ENCODE data around the gene NSRP1. TPM values are rescaled to one million over a fixed set of nuclear protein-coding genes. Genes with fewer than 3 reads are reported as not detected.

NSRP1 gene
- total and polyA plus RNA-seq, 10 of the 15 experiments (the other 5 are each of a cell fraction or from before 2014, with no cell fraction given) = 12.5 to 69.7 (median 37.8) TPM

DNA sequence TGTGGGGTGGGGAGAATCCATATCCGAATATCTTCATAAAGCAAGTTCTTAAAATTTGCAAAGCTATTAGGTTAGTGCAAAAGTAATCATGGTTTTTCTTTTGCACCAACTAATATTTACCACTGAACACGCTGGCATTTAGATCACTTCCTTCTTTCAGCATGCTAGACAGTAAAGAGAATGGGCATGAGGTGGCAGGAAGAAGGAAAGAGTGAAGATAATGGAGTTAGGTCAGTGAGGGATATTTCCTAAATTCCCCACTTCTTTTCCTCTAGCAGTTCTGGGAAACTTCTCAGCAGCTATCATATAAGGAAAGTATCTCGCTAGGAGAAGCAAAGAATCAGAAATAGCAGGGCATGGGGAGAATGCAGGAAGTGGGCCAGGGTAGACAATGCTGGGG is 79.9 kb downstream of the NSRP1 start (continued):
- TF ChIP-seq, protein P1, sequence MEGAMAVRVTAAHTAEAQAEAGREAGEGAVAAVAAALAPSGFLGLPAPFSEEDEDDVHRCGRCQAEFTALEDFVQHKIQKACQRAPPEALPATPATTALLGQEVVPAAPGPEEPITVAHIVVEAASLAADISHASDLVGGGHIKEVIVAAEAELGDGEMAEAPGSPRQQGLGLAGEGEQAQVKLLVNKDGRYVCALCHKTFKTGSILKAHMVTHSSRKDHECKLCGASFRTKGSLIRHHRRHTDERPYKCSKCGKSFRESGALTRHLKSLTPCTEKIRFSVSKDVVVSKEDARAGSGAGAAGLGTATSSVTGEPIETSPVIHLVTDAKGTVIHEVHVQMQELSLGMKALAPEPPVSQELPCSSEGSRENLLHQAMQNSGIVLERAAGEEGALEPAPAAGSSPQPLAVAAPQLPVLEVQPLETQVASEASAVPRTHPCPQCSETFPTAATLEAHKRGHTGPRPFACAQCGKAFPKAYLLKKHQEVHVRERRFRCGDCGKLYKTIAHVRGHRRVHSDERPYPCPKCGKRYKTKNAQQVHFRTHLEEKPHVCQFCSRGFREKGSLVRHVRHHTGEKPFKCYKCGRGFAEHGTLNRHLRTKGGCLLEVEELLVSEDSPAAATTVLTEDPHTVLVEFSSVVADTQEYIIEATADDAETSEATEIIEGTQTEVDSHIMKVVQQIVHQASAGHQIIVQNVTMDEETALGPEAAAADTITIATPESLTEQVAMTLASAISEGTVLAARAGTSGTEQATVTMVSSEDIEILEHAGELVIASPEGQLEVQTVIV (IDR thresholded peaks at IDR 0.05; ENCODE audit: borderline replicate concordance, partially characterized antibody) = no peak
- no peak for TF ChIP-seq SREBF2 (IDR thresholded peaks at IDR 0.05; ENCODE audit: low read length)
- no peak for TF ChIP-seq IKZF2 (IDR thresholded peaks at IDR 0.05)

GRCh38 chr17:30197416-30197815 is 80.8 kb downstream of the NSRP1 start:
- Histone ChIP-seq H4K20me1 (ENCODE audit: control insufficient read depth, insufficient read depth) (no peaks in the 10 kb centered on the region), H3K4me1 (ENCODE audit: control insufficient read depth, insufficient read depth, low read length) (no peaks in the 10 kb centered on the region), H3K79me2 (ENCODE audit: control insufficient read depth, insufficient read depth, low read length) (no peaks in the 10 kb centered on the region), H3K9ac (ENCODE audit: control insufficient read depth, insufficient read depth, low read length) (no peak overlapping the region), H2AFZ (ENCODE audit: control insufficient read depth, low read depth, low read length) (no peak overlapping the region), H3K36me3 (ENCODE audit: control insufficient read depth in 2 of 2, insufficient read depth in 2 of 2, low read length in 1 of 2) (no peaks in the 10 kb centered on the region), H3K27me3 (replicated peaks in 1 of 2; ENCODE audit: control insufficient read depth in 2 of 2, insufficient read depth in 2 of 2, low read length in 1 of 2) (no peaks in the 10 kb centered on the region), H3K9me3 (replicated peaks; ENCODE audit: control insufficient read depth, insufficient read depth, low read length) (no peaks in the 10 kb centered on the region), H3K27ac (ENCODE audit: control insufficient read depth, insufficient read depth) (no peak overlapping the region), H3K4me2 (ENCODE audit: control insufficient read depth, insufficient read depth) (no peak overlapping the region), H3K4me3 (no peak overlapping the region)
- intact Hi-C loops (cut with micrococcal nuclease; ENCODE audit: unreplicated experiment) (no loop called here), in situ Hi-C loops (cut with MboI) (no loop called here)
- ChIA-PET RAD21 (ENCODE audit: unreplicated experiment) (no interaction called here), CTCF (interaction anchor here (0.8 kb wide), 1 partner anchor 47 kb away, joined by 4 read pairs; no protein-coding TSS in a partner anchor), POLR2A (no interaction called here), SMC1A (ENCODE audit: uncharacterized antibody, unreplicated experiment) (no interaction called here)
- FAIRE-seq = no peak
- WGBS (ENCODE audit: insufficient coverage, insufficient replicate concordance, low lambda C conversion rate, missing lambda C conversion rate) = 72% methylated on average over 4 of the region's 4 CpGs
- no peak for ATAC-seq
- no TSS peak for BruUV-seq (replicated peaks)
- no peak for DNase-seq (ENCODE audit: low read depth, low spot score)
- TF ChIP-seq ATF7 (IDR thresholded peaks at IDR 0.05; ENCODE audit: low read depth) (no peak), MYC (IDR thresholded peaks at IDR 0.05; ENCODE audit: insufficient read depth, insufficient read length, insufficient replicate concordance, low read length, severe bottlenecking) (no peak), CBFB (IDR thresholded peaks at IDR 0.05; ENCODE audit: low read depth) (no peak), NFIC (IDR thresholded peaks at IDR 0.05; ENCODE audit: low read depth, low read length) (no peak), POLR2AphosphoS2 (IDR thresholded peaks at IDR 0.05; ENCODE audit: low read depth, low read length) (no peak), JUNB (IDR thresholded peaks at IDR 0.05) (no peak), ZNF687 (IDR thresholded peaks at IDR 0.05) (no peak), KDM1A (IDR thresholded peaks at IDR 0.05; ENCODE audit: borderline replicate concordance) (no peak)
- TF ChIP-seq, protein P2, sequence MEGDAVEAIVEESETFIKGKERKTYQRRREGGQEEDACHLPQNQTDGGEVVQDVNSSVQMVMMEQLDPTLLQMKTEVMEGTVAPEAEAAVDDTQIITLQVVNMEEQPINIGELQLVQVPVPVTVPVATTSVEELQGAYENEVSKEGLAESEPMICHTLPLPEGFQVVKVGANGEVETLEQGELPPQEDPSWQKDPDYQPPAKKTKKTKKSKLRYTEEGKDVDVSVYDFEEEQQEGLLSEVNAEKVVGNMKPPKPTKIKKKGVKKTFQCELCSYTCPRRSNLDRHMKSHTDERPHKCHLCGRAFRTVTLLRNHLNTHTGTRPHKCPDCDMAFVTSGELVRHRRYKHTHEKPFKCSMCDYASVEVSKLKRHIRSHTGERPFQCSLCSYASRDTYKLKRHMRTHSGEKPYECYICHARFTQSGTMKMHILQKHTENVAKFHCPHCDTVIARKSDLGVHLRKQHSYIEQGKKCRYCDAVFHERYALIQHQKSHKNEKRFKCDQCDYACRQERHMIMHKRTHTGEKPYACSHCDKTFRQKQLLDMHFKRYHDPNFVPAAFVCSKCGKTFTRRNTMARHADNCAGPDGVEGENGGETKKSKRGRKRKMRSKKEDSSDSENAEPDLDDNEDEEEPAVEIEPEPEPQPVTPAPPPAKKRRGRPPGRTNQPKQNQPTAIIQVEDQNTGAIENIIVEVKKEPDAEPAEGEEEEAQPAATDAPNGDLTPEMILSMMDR (IDR thresholded peaks at IDR 0.05 in 2 of 3, conservative IDR thresholded peaks at IDR 0.05 in 1 of 3; ENCODE audit: control insufficient read depth in 2 of 3, extremely low read depth in 1 of 3, insufficient read depth in 1 of 3, low read depth in 3 of 3, low read length in 3 of 3) = no peak
